HEK293 (cell line): ENCODE results near the gene GLG1.
"Not testable (repeated sequence)": the region's sequence is repeated elsewhere in the genome, so short reads cannot be mapped to it uniquely, and the experiment has no call there.

Experiments used
- CTCF ChIP-seq: fragments of 450-650 bp; formaldehyde crosslinking; IDR thresholded peaks from 2 replicates; pipeline ENCODE4 v1.5.1; 2016; ENCODE audit warnings: missing biosample characterization, missing genetic modification characterization
- HOXA7 ChIP-seq: sonication (generic); formaldehyde crosslinking; IDR thresholded peaks from 2 replicates; pipeline ENCODE4 v1.8.1; 2022; ENCODE audit warnings: missing genetic modification reagents, borderline replicate concordance
- PRDM10 ChIP-seq: fragments of 450-650 bp; formaldehyde crosslinking; IDR thresholded peaks from 2 replicates; pipeline ENCODE4 v1.5.1; 2016; ENCODE audit warnings: missing biosample characterization, missing genetic modification characterization
- REST ChIP-seq: fragments of 450-650 bp; formaldehyde crosslinking; IDR thresholded peaks from 2 replicates; pipeline ENCODE4 v1.5.1; 2016; ENCODE audit warnings: missing biosample characterization, missing genetic modification characterization
- ZNF274 ChIP-seq, 2 experiments: fragments of 200-500 bp in 1 of 2; fragments of 450-650 bp in 1 of 2; sonication (Bioruptor generic) in 1 of 2; formaldehyde crosslinking in 1 of 2; IDR thresholded peaks; 2 replicates each; pipeline versions ENCODE4 v1.5.1 to v1.6.1; 2014 to 2016; ENCODE audit warnings: borderline replicate concordance in 1 of 2, inconsistent platforms in 1 of 2, low read length in 1 of 2, missing biosample characterization in 1 of 2, missing genetic modification characterization in 1 of 2
- ZNF76 ChIP-seq: fragments of 450-650 bp; formaldehyde crosslinking; IDR thresholded peaks from 2 replicates; pipeline ENCODE4; 2016; ENCODE audit warnings: low read depth, missing biosample characterization, missing genetic modification characterization, borderline replicate concordance

GRCh38 chr16:74413920-74414319 lies 193.0 kb downstream of the GLG1 start:
- TF ChIP-seq PRDM10 (tag by site-specific recombination); ZNF274 (IDR thresholded peaks at IDR 0.05; ENCODE audit: low read length); ZNF274 (tag by site-specific recombination; IDR thresholded peaks at IDR 0.05; ENCODE audit: borderline replicate concordance); CTCF; HOXA7; ZNF76 (tag by site-specific recombination); REST (tag by site-specific recombination): not testable (repeated sequence)
